ENCODE results near the gene GBX1. TPM values are rescaled to one million over a fixed set of nuclear protein-coding genes. Genes with fewer than 3 reads are reported as not detected.
A peak's percentile ranks its signal among the peaks of the same experiment; 100 is the strongest.

Gene GBX1
- total RNA-seq, 2 donors from 2014 or later: not detected

GRCh38 chr7:151138153-151138851, 29.2 kb downstream of the GBX1 start:
- DNase-seq: peak; percentile 86
- no peak overlapping the region for H3K27ac ChIP-seq (ENCODE audit: low read depth, low read length)
- Mint-ChIP-seq H3K4me1 (peaks cover 30% of the 10 kb centered on the region), H3K27me3 (ENCODE audit: insufficient read depth) (no peaks in the 10 kb centered on the region), H3K36me3 (ENCODE audit: low read depth) (peaks cover 49% of the 10 kb centered on the region), H3K9me3 (no peaks in the 10 kb centered on the region), H3K4me3 (no peak overlapping the region), H3K27ac (no peak overlapping the region)
- H3K27me3 ChIP-seq (ENCODE audit: control insufficient read depth, insufficient read depth, low read length, poor library complexity, severe bottlenecking): no peaks in the 10 kb centered on the region
- no peak overlapping the region for H3K4me3 ChIP-seq (ENCODE audit: low read length)
- no peaks in the 10 kb centered on the region for H3K4me1 ChIP-seq (ENCODE audit: control insufficient read depth, insufficient read depth, low read length)
- no peaks in the 10 kb centered on the region for H3K9me3 ChIP-seq (ENCODE audit: control insufficient read depth, low read length)
- H3K9ac ChIP-seq (ENCODE audit: extremely low read depth, low read length, poor library complexity, severe bottlenecking): no peak overlapping the region
- TF ChIP-seq, protein P1, sequence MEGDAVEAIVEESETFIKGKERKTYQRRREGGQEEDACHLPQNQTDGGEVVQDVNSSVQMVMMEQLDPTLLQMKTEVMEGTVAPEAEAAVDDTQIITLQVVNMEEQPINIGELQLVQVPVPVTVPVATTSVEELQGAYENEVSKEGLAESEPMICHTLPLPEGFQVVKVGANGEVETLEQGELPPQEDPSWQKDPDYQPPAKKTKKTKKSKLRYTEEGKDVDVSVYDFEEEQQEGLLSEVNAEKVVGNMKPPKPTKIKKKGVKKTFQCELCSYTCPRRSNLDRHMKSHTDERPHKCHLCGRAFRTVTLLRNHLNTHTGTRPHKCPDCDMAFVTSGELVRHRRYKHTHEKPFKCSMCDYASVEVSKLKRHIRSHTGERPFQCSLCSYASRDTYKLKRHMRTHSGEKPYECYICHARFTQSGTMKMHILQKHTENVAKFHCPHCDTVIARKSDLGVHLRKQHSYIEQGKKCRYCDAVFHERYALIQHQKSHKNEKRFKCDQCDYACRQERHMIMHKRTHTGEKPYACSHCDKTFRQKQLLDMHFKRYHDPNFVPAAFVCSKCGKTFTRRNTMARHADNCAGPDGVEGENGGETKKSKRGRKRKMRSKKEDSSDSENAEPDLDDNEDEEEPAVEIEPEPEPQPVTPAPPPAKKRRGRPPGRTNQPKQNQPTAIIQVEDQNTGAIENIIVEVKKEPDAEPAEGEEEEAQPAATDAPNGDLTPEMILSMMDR (conservative IDR thresholded peaks at IDR 0.05): peak; percentile 60
- H3K36me3 ChIP-seq (ENCODE audit: control insufficient read depth, insufficient read depth, low read length): peaks cover 46% of the 10 kb centered on the region
- WGBS, 2 experiments (ENCODE audit: insufficient coverage in 1 of 2, insufficient read length in 1 of 2): 57 to 59% methylated on average over 26 to 30 of the region's 30 CpGs

- H3K4me3 Mint-ChIP-seq: no peak overlapping the region
- Histone ChIP-seq H3K4me3 (ENCODE audit: low read length) (no peak overlapping the region), H3K27ac (ENCODE audit: low read depth, low read length) (no peak overlapping the region)
These were observed 29.7 kb downstream of the GBX1 start for GRCh38 chr7:151137791-151138152.

GRCh38 chr7:151137076-151137675, 30.3 kb downstream of the GBX1 start:
- H3K27me3 Mint-ChIP-seq (ENCODE audit: insufficient read depth): no peaks in the 10 kb centered on the region
- H3K36me3 ChIP-seq (ENCODE audit: control insufficient read depth, insufficient read depth, low read length): peaks cover 47% of the 10 kb centered on the region
- WGBS, 2 experiments (ENCODE audit: insufficient coverage in 1 of 2, insufficient read length in 1 of 2): 82 to 83% methylated on average over 14 to 22 of the region's 22 CpGs
- no peak overlapping the region for H3K9ac ChIP-seq (ENCODE audit: extremely low read depth, low read length, poor library complexity, severe bottlenecking)
- peaks cover 24% of the 10 kb centered on the region for H3K4me1 Mint-ChIP-seq
- peak; percentile 80 for DNase-seq
- no peaks in the 10 kb centered on the region for H3K27me3 ChIP-seq (ENCODE audit: control insufficient read depth, insufficient read depth, low read length, poor library complexity, severe bottlenecking)
- H3K4me3 Mint-ChIP-seq: no peak overlapping the region
- H3K9me3 Mint-ChIP-seq: no peaks in the 10 kb centered on the region
- H3K36me3 Mint-ChIP-seq (ENCODE audit: low read depth): peaks cover 47% of the 10 kb centered on the region
- TF ChIP-seq, protein P1 (conservative IDR thresholded peaks at IDR 0.05): peak; percentile 15
- no peak overlapping the region for H3K27ac ChIP-seq (ENCODE audit: low read depth, low read length)
- H3K9me3 ChIP-seq (ENCODE audit: control insufficient read depth, low read length): no peaks in the 10 kb centered on the region
- no peak overlapping the region for H3K27ac Mint-ChIP-seq
- no peaks in the 10 kb centered on the region for H3K4me1 ChIP-seq (ENCODE audit: control insufficient read depth, insufficient read depth, low read length)
- H3K4me3 ChIP-seq (ENCODE audit: low read length): no peak overlapping the region

More at GRCh38 chr7:151137791-151138152, 29.7 kb downstream of the GBX1 start:
- TF ChIP-seq, protein P1 (conservative IDR thresholded peaks at IDR 0.05): no peak
- no peak overlapping the region for H3K27ac Mint-ChIP-seq
- DNase-seq: no peak
- H3K9ac ChIP-seq (ENCODE audit: extremely low read depth, low read length, poor library complexity, severe bottlenecking): no peak overlapping the region
- H3K9me3 Mint-ChIP-seq: no peaks in the 10 kb centered on the region
- no peaks in the 10 kb centered on the region for H3K4me1 ChIP-seq (ENCODE audit: control insufficient read depth, insufficient read depth, low read length)
- H3K36me3 ChIP-seq (ENCODE audit: control insufficient read depth, insufficient read depth, low read length): peaks cover 41% of the 10 kb centered on the region
- H3K36me3 Mint-ChIP-seq (ENCODE audit: low read depth): peaks cover 48% of the 10 kb centered on the region
- 86 to 93% methylated on average over 9 to 11 of the region's 11 CpGs for WGBS, 2 experiments (ENCODE audit: insufficient coverage in 1 of 2, insufficient read length in 1 of 2)
- H3K9me3 ChIP-seq (ENCODE audit: control insufficient read depth, low read length): no peaks in the 10 kb centered on the region
- H3K27me3 Mint-ChIP-seq (ENCODE audit: insufficient read depth): no peaks in the 10 kb centered on the region
- H3K4me1 Mint-ChIP-seq: peaks cover 29% of the 10 kb centered on the region
- H3K27me3 ChIP-seq (ENCODE audit: control insufficient read depth, insufficient read depth, low read length, poor library complexity, severe bottlenecking): no peaks in the 10 kb centered on the region

Data from endodermal cell (in vitro differentiated cells).